ENCODE measurements around the gene MEI4. TPM values are rescaled to one million over a fixed set of nuclear protein-coding genes. Genes with fewer than 3 reads are reported as not detected.

MEI4 gene
- total RNA-seq, 1 experiment from 2014 or later, result not detected

GRCh38 chr6:77656999-77657764, 4.3 kb downstream of the MEI4 start:
- Histone ChIP-seq H3K27ac (ENCODE audit: low read length) (no peak overlapping the region), H2AFZ (ENCODE audit: low read length) (no peak overlapping the region), H3K79me2 (ENCODE audit: low read length) (no peaks in the 10 kb centered on the region), H3K4me1 (ENCODE audit: low read length) (no peaks in the 10 kb centered on the region), H4K20me1 (ENCODE audit: insufficient read depth, low read depth, low read length) (no peaks in the 10 kb centered on the region), H3K4me2 (ENCODE audit: low read depth, low read length, poor library complexity, severe bottlenecking) (no peak overlapping the region), H3K9ac (ENCODE audit: low read length) (no peak overlapping the region), H3K27me3 (ENCODE audit: low read length) (no peaks in the 10 kb centered on the region), H3K4me3 (ENCODE audit: low read length) (no peak overlapping the region), H3K9me2 (replicated peaks; ENCODE audit: insufficient read depth, low read length) (no peaks in the 10 kb centered on the region), H3K9me3 (ENCODE audit: low read length) (peaks cover 8% of the 10 kb centered on the region; the same call in 1 of the 2 replicates), H3K36me3 (ENCODE audit: insufficient read depth, low read length) (no peaks in the 10 kb centered on the region)
- no peak for DNase-seq

- Histone ChIP-seq H3K36me3 (ENCODE audit: insufficient read depth, low read length) (no peaks in the 10 kb centered on the region), H2AFZ (ENCODE audit: low read length) (no peak overlapping the region), H4K20me1 (ENCODE audit: insufficient read depth, low read depth, low read length) (no peaks in the 10 kb centered on the region), H3K9me3 (ENCODE audit: low read length) (no peaks in the 10 kb centered on the region), H3K9me2 (replicated peaks; ENCODE audit: insufficient read depth, low read length) (no peaks in the 10 kb centered on the region), H3K79me2 (ENCODE audit: low read length) (no peaks in the 10 kb centered on the region), H3K27me3 (ENCODE audit: low read length) (no peaks in the 10 kb centered on the region), H3K4me1 (ENCODE audit: low read length) (no peaks in the 10 kb centered on the region), H3K4me3 (ENCODE audit: low read length) (no peak overlapping the region), H3K9ac (ENCODE audit: low read length) (no peak overlapping the region), H3K27ac (ENCODE audit: low read length) (no peak overlapping the region), H3K4me2 (ENCODE audit: low read depth, low read length, poor library complexity, severe bottlenecking) (no peak overlapping the region)
- no peak for DNase-seq
Measured at GRCh38 chr6:77666340-77666739, 13.5 kb downstream of the MEI4 start.

GRCh38 chr6:77666846-77667245, 14.0 kb downstream of the MEI4 start:
- no peak overlapping the region for H3K4me2 ChIP-seq (ENCODE audit: low read depth, low read length, poor library complexity, severe bottlenecking)
- H3K27ac ChIP-seq (ENCODE audit: low read length), result no peak overlapping the region
- no peaks in the 10 kb centered on the region for H3K36me3 ChIP-seq (ENCODE audit: insufficient read depth, low read length)
- DNase-seq, result no peak
- H3K4me1 ChIP-seq (ENCODE audit: low read length), result no peaks in the 10 kb centered on the region
- no peak overlapping the region for H2AFZ ChIP-seq (ENCODE audit: low read length)
- no peaks in the 10 kb centered on the region for H3K79me2 ChIP-seq (ENCODE audit: low read length)
- no peaks in the 10 kb centered on the region for H3K27me3 ChIP-seq (ENCODE audit: low read length)
- H3K9ac ChIP-seq (ENCODE audit: low read length), result no peak overlapping the region
- H3K4me3 ChIP-seq (ENCODE audit: low read length), result no peak overlapping the region
- H4K20me1 ChIP-seq (ENCODE audit: insufficient read depth, low read depth, low read length), result no peaks in the 10 kb centered on the region
- H3K9me2 ChIP-seq (replicated peaks; ENCODE audit: insufficient read depth, low read length), result no peaks in the 10 kb centered on the region
- no peaks in the 10 kb centered on the region for H3K9me3 ChIP-seq (ENCODE audit: low read length)

- no peak overlapping the region for H2AFZ ChIP-seq (ENCODE audit: low read length)
- no peaks in the 10 kb centered on the region for H3K4me1 ChIP-seq (ENCODE audit: low read length)
- no peaks in the 10 kb centered on the region for H3K27me3 ChIP-seq (ENCODE audit: low read length)
- H4K20me1 ChIP-seq (ENCODE audit: insufficient read depth, low read depth, low read length), result no peaks in the 10 kb centered on the region
- H3K4me3 ChIP-seq (ENCODE audit: low read length), result no peak overlapping the region
- DNase-seq, result no peak
- H3K36me3 ChIP-seq (ENCODE audit: insufficient read depth, low read length), result no peaks in the 10 kb centered on the region
- H3K27ac ChIP-seq (ENCODE audit: low read length), result no peak overlapping the region
- H3K4me2 ChIP-seq (ENCODE audit: low read depth, low read length, poor library complexity, severe bottlenecking), result no peak overlapping the region
- no peaks in the 10 kb centered on the region for H3K9me2 ChIP-seq (replicated peaks; ENCODE audit: insufficient read depth, low read length)
- H3K79me2 ChIP-seq (ENCODE audit: low read length), result no peaks in the 10 kb centered on the region
- H3K9me3 ChIP-seq (ENCODE audit: low read length), result no peaks in the 10 kb centered on the region
- H3K9ac ChIP-seq (ENCODE audit: low read length), result no peak overlapping the region
Measured at GRCh38 chr6:77669913-77670312, 17.1 kb downstream of the MEI4 start.

GRCh38 chr6:77674211-77674610, 21.4 kb downstream of the MEI4 start:
- Histone ChIP-seq H2AFZ (ENCODE audit: low read length) (no peak overlapping the region), H3K4me2 (ENCODE audit: low read depth, low read length, poor library complexity, severe bottlenecking) (no peak overlapping the region), H3K9ac (ENCODE audit: low read length) (no peak overlapping the region), H3K36me3 (ENCODE audit: insufficient read depth, low read length) (no peaks in the 10 kb centered on the region), H3K9me2 (replicated peaks; ENCODE audit: insufficient read depth, low read length) (no peaks in the 10 kb centered on the region), H3K4me1 (ENCODE audit: low read length) (no peaks in the 10 kb centered on the region), H3K9me3 (ENCODE audit: low read length) (no peaks in the 10 kb centered on the region), H3K79me2 (ENCODE audit: low read length) (no peaks in the 10 kb centered on the region), H4K20me1 (ENCODE audit: insufficient read depth, low read depth, low read length) (no peaks in the 10 kb centered on the region), H3K4me3 (ENCODE audit: low read length) (no peak overlapping the region), H3K27me3 (ENCODE audit: low read length) (no peaks in the 10 kb centered on the region), H3K27ac (ENCODE audit: low read length) (no peak overlapping the region)
- DNase-seq, result no peak

GRCh38 chr6:77678048-77678447, 25.2 kb downstream of the MEI4 start:
- Histone ChIP-seq H3K9ac (ENCODE audit: low read length) (no peak overlapping the region), H3K9me3 (ENCODE audit: low read length) (no peaks in the 10 kb centered on the region), H3K79me2 (ENCODE audit: low read length) (no peaks in the 10 kb centered on the region), H2AFZ (ENCODE audit: low read length) (no peak overlapping the region), H3K4me3 (ENCODE audit: low read length) (no peak overlapping the region), H3K4me2 (ENCODE audit: low read depth, low read length, poor library complexity, severe bottlenecking) (no peak overlapping the region), H3K27ac (ENCODE audit: low read length) (no peak overlapping the region), H3K27me3 (ENCODE audit: low read length) (no peaks in the 10 kb centered on the region), H3K36me3 (ENCODE audit: insufficient read depth, low read length) (no peaks in the 10 kb centered on the region), H4K20me1 (ENCODE audit: insufficient read depth, low read depth, low read length) (no peaks in the 10 kb centered on the region), H3K9me2 (replicated peaks; ENCODE audit: insufficient read depth, low read length) (no peaks in the 10 kb centered on the region), H3K4me1 (ENCODE audit: low read length) (no peaks in the 10 kb centered on the region)
- DNase-seq, result no peak

GRCh38 chr6:77683515-77683914, 30.7 kb downstream of the MEI4 start:
- Histone ChIP-seq H3K9me3 (ENCODE audit: low read length) (peaks cover 5% of the 10 kb centered on the region; the same call in 1 of the 2 replicates), H3K36me3 (ENCODE audit: insufficient read depth, low read length) (no peaks in the 10 kb centered on the region), H3K27me3 (ENCODE audit: low read length) (no peaks in the 10 kb centered on the region), H4K20me1 (ENCODE audit: insufficient read depth, low read depth, low read length) (no peaks in the 10 kb centered on the region), H2AFZ (ENCODE audit: low read length) (no peak overlapping the region), H3K4me3 (ENCODE audit: low read length) (no peak overlapping the region), H3K9me2 (replicated peaks; ENCODE audit: insufficient read depth, low read length) (no peaks in the 10 kb centered on the region), H3K27ac (ENCODE audit: low read length) (no peak overlapping the region), H3K4me1 (ENCODE audit: low read length) (no peaks in the 10 kb centered on the region), H3K4me2 (ENCODE audit: low read depth, low read length, poor library complexity, severe bottlenecking) (no peak overlapping the region), H3K9ac (ENCODE audit: low read length) (no peak overlapping the region), H3K79me2 (ENCODE audit: low read length) (no peaks in the 10 kb centered on the region)
- DNase-seq, result no peak

GRCh38 chr6:77686931-77687330, 34.1 kb downstream of the MEI4 start:
- Histone ChIP-seq H3K36me3 (ENCODE audit: insufficient read depth, low read length) (no peaks in the 10 kb centered on the region), H3K79me2 (ENCODE audit: low read length) (no peaks in the 10 kb centered on the region), H2AFZ (ENCODE audit: low read length) (no peak overlapping the region), H3K4me1 (ENCODE audit: low read length) (no peaks in the 10 kb centered on the region), H3K9ac (ENCODE audit: low read length) (no peak overlapping the region), H3K4me3 (ENCODE audit: low read length) (no peak overlapping the region), H3K9me2 (replicated peaks; ENCODE audit: insufficient read depth, low read length) (no peaks in the 10 kb centered on the region), H3K27ac (ENCODE audit: low read length) (no peak overlapping the region), H4K20me1 (ENCODE audit: insufficient read depth, low read depth, low read length) (no peaks in the 10 kb centered on the region), H3K4me2 (ENCODE audit: low read depth, low read length, poor library complexity, severe bottlenecking) (no peak overlapping the region), H3K9me3 (ENCODE audit: low read length) (peaks cover 5% of the 10 kb centered on the region; the same call in 1 of the 2 replicates), H3K27me3 (ENCODE audit: low read length) (no peaks in the 10 kb centered on the region)
- no peak for DNase-seq

All from Karpas-422 (cell line).